HK-2 (cell line): ENCODE measurements around the gene CALN1.

ENCODE experiments used
- DNase-seq: peaks from one replicate; pipeline ENCODE4 v3.0.0-alpha.2; 2018; ENCODE audit not compliant: unreplicated experiment

Gene CALN1

DNA sequence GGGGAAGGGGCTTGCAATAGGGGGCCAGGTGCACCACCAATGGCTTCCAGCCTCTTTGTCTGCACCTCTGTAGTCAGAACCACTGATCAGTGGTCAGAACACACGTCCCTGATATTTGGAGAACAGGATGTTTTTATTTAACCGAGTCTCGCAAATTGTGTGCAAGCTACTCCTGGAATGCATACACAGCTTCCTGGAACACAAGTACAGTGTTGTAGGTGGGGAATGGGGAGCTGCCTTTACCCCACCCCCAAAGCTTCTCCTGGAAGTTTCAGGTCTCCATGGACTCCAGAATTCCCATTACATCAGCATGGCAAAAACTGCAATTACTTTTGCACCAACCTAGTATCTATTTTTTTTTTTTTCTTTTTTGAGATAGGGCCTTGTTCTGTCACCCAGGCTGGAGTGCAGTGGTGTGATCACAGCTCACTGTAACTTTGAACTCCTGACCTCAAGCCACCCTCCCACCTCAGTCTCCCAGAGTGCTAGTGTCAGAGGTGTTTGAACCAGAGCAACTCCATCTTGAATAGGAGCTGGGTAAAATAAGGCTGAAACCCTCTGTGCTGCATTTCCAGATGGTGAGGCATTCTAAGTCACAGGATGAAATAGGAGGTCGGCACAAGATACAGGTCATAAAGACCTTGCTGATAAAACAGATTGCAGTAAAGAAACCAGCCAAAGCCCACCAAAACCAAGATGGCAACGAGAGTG lies 374.0 kb downstream of the CALN1 start:
- no peak for DNase-seq

DNA sequence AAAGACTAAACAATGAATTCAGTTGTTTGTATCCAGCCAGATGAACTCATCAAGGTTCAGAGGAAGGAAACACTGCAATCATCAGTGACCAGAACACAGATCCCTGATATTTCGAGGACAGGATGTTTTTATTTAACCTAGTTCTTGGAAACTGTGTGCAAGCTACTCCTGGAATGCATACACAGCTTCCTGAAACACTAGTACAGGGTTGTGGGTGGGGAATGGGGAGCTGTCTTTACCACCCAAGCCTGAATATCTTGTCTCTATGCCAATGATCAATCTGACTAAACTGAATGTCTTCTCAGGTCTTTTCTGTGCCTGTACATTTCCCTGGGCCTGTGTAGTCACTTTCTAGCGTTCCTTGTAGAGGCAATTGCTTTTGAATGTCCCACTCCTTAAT lies 374.6 kb downstream of the CALN1 start:
- no peak for DNase-seq

DNA sequence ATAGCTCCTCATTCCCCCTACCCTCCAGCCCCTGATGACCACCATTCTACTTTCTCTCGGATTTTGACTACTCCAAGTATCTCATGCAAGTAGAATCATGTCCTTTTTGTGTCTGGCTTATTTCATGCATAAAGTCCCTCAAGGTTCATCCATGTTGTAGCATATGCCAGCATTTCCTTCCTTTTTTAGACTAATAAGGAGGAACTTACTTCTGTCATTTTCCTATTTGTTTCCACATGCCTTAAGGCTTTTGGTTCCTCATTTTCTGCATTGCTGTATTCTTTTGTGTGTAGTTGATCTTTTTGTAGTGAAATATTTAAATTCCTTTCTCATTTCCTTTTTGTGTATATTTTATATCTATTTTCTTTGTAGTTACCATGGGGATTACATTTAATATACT lies 376.9 kb downstream of the CALN1 start:
- no peak for DNase-seq

GRCh38 chr7:72032934-72033333 lies 379.2 kb downstream of the CALN1 start:
- no peak for DNase-seq

DNA sequence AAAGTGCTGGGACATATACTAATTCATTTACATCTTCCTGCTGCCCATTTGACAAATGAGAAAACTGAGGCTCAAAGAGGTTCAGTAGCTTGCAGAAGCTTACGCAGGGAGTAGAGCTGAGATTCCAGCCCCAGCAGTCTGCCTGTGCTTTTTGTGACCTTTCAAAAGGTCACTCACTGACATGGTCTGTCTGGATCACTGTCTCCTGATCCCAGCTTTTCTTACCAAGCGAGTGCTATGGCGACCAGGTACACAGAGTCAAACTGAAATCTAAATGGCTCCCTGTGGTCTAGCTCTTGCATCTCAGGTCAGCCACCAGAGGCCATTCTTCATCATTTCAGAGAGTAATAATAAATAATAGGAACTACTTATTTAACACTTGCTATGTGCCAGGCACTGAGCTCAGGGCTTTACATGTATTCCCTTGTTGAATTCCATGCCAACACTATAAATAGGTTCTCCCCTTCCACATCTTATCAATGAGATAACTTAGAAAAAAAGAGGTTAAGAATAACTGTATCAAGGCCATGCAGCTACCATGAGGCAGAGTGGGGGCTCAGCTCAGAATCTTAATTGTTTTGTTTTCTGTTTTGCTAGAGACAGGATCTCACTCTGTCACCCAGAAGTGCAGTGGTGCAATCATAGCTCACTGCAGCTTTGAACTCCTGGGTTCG lies 381.0 kb downstream of the CALN1 start:
- DNase-seq: no peak

DNA sequence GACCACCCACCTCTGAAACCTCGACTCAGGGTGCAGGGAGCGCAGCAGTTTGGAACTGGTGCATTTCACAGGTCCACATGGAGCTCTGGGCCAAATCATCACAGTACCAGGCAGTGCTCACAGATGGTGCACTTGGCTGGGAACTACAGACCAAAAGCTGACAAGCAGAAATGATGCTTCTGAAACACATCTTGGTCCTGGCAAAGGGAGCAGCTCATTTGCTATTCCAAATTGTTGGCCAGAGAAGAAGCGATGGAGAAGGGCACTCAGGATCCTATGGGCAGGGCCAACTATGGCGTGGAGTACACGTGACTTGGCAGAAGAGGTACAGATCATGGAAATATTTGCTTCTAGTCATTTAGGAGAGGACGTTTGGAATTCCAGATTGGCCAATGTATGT lies 383.9 kb downstream of the CALN1 start:
- no peak for DNase-seq

GRCh38 chr7:72025381-72025960 lies 386.7 kb downstream of the CALN1 start:
- no peak for DNase-seq

- DNase-seq: no peak
These were observed 388.2 kb downstream of the CALN1 start for GRCh38 chr7:72023926-72024325.

DNA sequence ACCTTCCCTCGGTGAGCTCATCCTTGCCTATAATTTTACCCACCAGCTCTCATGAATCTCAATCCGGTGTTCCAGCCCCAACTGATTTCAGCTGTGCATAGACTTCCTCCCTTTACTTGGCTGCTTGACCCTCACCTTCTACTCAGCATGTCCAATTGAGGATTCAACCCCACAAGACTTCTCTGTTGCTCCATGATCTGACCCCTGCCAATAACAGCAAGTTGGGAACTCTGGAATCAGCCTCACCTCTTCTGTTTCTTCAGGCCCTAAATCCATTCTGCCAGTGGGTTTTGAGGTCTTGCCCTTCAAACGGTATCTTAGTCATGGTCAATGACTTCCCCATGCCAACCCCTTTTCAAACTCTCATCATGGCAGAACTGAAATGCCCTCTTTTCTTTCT lies 390.4 kb downstream of the CALN1 start:
- DNase-seq: no peak

DNA sequence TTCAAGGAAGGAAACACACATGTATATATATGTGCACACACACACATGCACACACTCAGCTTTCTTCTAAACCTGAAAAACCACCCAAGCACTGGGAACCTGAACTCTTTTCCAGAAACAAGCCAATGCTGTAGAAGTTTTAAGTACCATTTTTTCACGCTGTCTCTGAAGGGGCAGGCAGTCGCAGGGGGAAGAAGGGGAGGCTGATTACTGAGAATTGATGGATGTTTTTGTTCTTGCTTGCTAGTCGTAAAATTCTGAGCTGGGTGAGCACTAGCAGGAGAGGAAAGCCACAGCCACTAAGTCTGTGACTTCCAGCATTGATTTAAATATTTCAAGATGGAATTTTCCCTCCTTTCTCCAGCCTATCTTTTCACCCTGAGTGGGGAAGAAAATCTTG lies 391.8 kb downstream of the CALN1 start:
- no peak for DNase-seq

DNA sequence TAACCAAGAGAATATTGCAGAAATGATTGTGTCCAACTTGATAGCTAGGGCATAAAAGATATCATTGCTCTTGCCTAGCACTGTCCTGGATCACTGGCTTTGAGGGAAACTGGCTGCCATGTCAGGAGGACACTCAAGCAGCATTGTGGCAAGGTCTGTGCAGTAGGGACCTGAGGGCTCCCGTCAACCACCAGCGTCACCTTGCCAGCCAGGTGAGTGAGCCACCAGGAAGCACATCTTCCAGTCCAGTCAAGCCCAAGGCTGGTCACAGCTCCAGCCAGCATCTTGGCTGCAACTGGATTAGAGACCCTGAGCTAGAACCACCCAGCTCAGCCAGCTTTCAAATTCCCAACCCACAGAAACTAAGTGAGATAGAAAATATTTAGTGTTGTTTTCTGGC lies 392.7 kb downstream of the CALN1 start:
- DNase-seq: no peak

- no peak for DNase-seq
These were observed 394.4 kb downstream of the CALN1 start for GRCh38 chr7:72017756-72018155.

GRCh38 chr7:72016574-72016973 lies 395.6 kb downstream of the CALN1 start:
- no peak for DNase-seq

DNA sequence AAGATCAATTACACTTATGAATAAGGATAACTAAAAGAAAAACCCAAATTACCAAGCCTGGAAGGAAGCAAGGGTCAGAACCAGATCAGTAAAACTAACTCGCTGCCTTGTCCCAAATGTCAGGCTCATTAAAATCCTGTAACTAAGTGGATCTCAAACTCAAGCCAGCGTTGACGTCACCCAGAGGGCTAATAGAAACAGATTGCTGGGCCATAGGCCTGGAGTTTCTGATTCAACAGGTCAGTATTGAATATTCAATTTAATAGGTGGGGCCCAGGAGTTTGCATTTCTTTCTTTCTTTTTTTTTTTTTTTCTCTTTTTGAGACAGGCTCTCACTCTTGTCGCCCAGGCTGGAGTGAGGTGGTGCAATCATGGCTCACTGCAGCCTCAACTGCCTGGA lies 397.0 kb downstream of the CALN1 start:
- DNase-seq: no peak

GRCh38 chr7:72007018-72007417 lies 405.1 kb downstream of the CALN1 start:
- DNase-seq: no peak

- DNase-seq: no peak
These were observed 408.9 kb downstream of the CALN1 start for GRCh38 chr7:72003236-72003635.

DNA sequence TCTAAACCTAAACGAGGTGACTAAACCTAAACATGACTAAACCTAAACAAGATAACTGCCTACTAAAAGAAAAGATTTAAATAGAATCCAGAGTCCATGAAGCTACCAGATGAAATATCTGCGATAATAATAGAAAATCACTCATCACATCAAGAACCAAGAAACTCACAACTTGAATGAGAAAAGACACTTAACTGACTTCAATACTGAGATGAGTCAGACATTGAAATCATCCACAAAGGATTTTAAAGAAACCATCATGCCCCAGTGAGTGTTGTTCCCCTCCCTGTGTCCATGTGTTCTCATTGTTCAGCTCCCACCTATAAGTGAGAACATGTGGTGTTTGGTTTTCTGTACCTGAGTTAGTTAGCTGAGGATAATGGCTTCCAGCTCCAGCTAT lies 416.0 kb downstream of the CALN1 start:
- no peak for DNase-seq

DNA sequence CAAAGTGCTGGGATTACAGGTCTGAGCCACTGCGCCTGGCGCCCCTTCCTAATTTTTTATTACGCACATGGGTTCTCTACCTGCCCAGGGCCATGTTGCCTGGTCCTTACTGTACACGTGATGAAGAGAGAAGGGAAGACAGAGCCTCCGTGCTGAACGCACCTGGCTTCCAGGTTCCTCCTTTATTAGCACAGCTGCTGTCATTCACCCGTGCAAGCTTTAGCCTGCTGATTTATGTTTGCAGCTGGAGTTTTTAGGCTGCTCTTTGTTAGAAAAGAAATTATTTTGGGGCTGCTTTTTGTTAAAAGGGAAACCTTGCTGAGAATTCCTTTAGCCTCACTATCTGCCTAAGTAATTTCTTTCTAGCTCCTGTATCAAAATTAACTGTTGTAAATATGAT lies 417.0 kb downstream of the CALN1 start:
- DNase-seq: no peak

DNA sequence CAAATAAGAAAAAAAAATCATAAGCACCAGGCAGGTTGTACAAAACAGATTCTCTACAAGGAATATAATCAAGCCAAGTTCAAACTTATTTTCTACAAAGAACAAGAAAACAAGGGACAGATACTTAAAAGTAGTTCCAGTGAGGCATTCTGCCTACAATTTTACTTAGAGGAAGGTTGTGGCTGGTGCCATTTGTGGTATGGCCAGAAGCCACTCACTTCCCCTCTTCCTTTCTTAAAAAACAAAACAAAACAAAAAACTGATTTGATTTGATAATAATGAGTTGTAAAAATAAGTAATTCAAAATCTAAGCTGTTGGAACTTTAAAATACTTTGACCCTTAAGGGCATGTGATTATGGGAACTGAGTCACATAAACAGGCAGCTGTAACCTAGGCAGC lies 420.6 kb downstream of the CALN1 start:
- no peak for DNase-seq

GRCh38 chr7:71990138-71990462 lies 422.0 kb downstream of the CALN1 start:
- DNase-seq: no peak

DNA sequence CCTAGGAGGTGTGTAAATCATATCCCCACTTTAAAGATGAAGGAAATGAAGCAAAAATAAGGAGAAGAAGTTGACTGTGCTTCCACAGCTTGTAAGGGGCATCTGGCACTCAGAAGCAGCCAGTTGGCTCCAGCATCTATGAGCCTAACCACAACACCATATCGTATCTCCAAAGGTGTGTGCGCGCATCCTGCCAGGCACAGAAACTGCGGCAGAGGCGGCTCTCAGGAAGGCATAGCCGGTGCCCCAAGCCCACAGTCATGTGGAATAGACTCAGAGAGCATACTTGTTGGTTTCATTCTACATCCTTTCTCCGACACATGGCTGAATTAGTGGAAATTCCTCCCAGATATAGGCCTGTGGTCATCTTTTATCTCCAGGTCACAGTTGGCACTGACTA lies 423.9 kb downstream of the CALN1 start:
- no peak for DNase-seq

DNA sequence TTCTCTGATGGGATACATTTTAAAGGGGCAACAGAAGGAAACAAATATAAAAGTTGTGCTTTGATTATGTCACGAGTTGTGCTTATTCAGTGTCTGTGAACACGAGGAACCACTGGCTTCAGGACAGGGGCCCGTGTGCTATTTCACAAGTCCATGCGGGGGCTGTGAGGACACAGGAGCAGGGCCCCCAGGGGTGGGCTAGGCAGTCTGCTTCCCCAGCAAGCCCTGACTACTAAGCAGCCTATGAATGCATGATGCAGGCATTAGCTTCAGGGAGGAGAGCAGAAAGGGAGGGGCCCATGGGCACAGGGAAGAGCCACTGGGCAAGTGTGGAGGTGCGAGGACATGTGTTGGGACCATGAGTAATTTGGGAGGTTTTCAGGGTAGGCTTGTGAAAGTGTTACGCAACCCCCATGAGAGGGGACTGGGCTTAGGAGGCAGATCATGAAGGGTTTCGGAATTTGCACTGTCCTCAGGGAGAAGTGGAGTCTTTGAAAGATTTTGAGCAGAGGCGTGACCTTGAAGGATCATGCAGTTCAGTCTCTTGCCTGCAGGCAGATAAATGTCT lies 424.9 kb downstream of the CALN1 start:
- no peak for DNase-seq

DNA sequence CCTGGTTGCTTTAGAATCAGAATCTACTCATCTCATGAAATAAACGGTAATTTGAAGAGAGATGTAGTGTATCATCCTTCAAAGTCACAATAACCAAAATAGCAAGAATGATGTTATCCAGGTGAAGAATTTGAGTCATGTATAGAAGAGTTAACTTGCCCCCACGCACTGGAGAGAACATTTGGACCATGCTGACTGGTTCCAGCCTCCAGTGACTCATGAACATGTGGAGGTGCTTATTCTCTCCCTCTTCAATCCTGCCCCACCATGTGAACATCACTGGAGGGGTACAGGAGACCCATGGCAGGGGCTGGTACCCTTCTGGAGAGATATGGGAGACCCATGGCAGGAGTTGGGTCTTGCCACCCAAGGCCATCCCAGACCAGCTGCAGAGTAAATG lies 427.8 kb downstream of the CALN1 start:
- no peak for DNase-seq
